ENCODE results near the gene SPHK1. TPM values are rescaled to one million over a fixed set of nuclear protein-coding genes. Genes with fewer than 3 reads are reported as not detected.
"Not testable (repeated sequence)": the region's sequence is repeated elsewhere in the genome, so short reads cannot be mapped to it uniquely, and the experiment has no call there.

SPHK1 gene
- total and polyA plus RNA-seq, 2 donors (not counting 3 experiments of a cell fraction or from before 2014, with no cell fraction given) = 85.6 to 97.4 TPM

DNA sequence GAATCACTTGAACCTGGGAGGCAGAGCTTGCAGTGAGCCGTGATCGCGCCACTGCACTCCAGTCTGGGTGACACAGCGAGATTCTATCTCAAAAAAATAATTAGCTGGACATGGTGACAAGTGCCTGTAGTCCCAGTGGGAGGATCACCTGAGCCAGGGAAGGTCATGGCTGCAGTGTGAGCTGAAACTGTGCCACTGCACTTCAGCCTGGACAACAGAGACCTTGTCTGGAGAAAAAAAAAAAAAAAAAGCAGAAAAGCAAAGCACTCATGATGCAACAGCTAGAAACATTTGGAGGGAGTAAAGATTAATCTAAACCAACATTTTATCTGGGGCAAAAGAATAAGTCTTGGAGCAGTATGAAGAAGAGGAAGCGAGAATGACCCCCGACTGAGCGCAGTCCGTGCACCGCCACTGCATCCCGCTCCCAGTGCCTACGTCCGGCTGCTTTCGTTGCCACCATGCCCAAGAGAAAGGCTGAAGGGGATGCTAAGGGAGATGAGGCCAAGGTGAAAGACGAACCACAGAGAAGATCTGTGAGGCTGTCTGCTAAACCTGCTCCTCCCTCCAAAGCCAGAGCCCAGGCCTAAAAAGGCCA, 38.9 kb upstream of the SPHK1 start:
- no peak for FAIRE-seq

DNA sequence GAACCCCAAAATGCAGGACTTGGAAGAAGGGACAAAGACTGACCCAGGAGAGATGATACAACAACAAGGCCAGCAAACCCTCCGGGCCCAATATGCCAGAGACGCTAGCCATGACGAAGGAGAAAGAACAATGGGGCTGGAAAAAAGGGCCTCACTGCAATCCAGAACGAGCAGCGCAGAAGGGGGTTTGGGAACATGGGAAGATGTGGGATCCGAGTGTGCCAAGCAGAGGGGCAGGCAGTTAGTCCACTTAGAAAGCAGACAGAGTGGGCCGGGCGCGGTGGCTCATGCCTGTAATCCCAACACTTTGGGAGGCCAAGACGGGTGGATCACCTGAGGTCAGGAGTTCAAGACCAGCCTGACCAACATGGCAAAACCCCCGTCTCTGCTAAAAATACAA, 37.5 kb upstream of the SPHK1 start:
- POLR2A ChIA-PET; H3K4me3 ChIP-seq (replicated peaks in 1 of 3; ENCODE audit: insufficient read depth in 1 of 3, low read depth in 1 of 3, low read length in 3 of 3); H4K20me1 ChIP-seq (replicated peaks; ENCODE audit: control insufficient read depth, extremely low read depth, insufficient read depth, low read length); H3K4me2 ChIP-seq (ENCODE audit: insufficient read depth, low read length); CTCF ChIA-PET; H3K27me3 ChIP-seq (ENCODE audit: control insufficient read depth in 2 of 2, insufficient read depth in 2 of 2, low read length in 2 of 2); dilution Hi-C loops (cut with MboI; ENCODE audit: extremely low pct_ligation_motif_present, low sequenced_read_pairs); FAIRE-seq; DNase-seq (ENCODE audit: low read depth, low spot score); H3K27ac ChIP-seq (ENCODE audit: insufficient read depth, low read depth, low read length); H3K9ac ChIP-seq (replicated peaks; ENCODE audit: extremely low read depth, insufficient read depth, low read length); BruUV-seq (replicated peaks); H3K9me3 ChIP-seq (replicated peaks; ENCODE audit: control insufficient read depth, insufficient read depth, low read length); H3K9me1 ChIP-seq (replicated peaks; ENCODE audit: control insufficient read depth, extremely low read depth, insufficient read depth, low read length); intact Hi-C loops (cut with micrococcal nuclease); H3K4me1 ChIP-seq (ENCODE audit: control insufficient read depth, extremely low read depth, insufficient read depth, low read length); H2AFZ ChIP-seq (ENCODE audit: low read depth, low read length): not testable (repeated sequence)
- H3K79me2 ChIP-seq (ENCODE audit: control insufficient read depth, insufficient read depth, low read length) = peaks cover 19% of the 10 kb centered on the region
- H3K36me3 ChIP-seq (ENCODE audit: control insufficient read depth in 2 of 2, extremely low read depth in 1 of 2, insufficient read depth in 2 of 2, low read length in 2 of 2) = peaks cover 4 to 20% of the 10 kb centered on the region in 2 experiments

More for the DNA sequence above, 38.9 kb upstream of the SPHK1 start:
- dilution Hi-C loops (cut with MboI; ENCODE audit: extremely low pct_ligation_motif_present, low sequenced_read_pairs) (no loop called here), intact Hi-C loops (cut with micrococcal nuclease) (no loop called here)
- Histone ChIP-seq H3K79me2 (ENCODE audit: control insufficient read depth, insufficient read depth, low read length) (peaks cover 7% of the 10 kb centered on the region), H3K9me1 (replicated peaks; ENCODE audit: control insufficient read depth, extremely low read depth, insufficient read depth, low read length) (no peaks in the 10 kb centered on the region), H3K4me2 (ENCODE audit: insufficient read depth, low read length) (no peak overlapping the region), H2AFZ (ENCODE audit: low read depth, low read length) (no peak overlapping the region), H3K27me3 (ENCODE audit: control insufficient read depth in 2 of 2, insufficient read depth in 2 of 2, low read length in 2 of 2) (no peaks in the 10 kb centered on the region), H3K27ac (ENCODE audit: insufficient read depth, low read depth, low read length) (no peak overlapping the region), H3K36me3 (ENCODE audit: control insufficient read depth in 2 of 2, extremely low read depth in 1 of 2, insufficient read depth in 2 of 2, low read length in 2 of 2) (peaks cover 9 to 27% of the 10 kb centered on the region in 2 experiments), H3K9ac (replicated peaks; ENCODE audit: extremely low read depth, insufficient read depth, low read length) (no peak overlapping the region), H3K9me3 (replicated peaks; ENCODE audit: control insufficient read depth, insufficient read depth, low read length) (no peaks in the 10 kb centered on the region), H3K4me3 (replicated peaks in 1 of 3; ENCODE audit: insufficient read depth in 1 of 3, low read depth in 1 of 3, low read length in 3 of 3) (no peak overlapping the region), H3K4me1 (ENCODE audit: control insufficient read depth, extremely low read depth, insufficient read depth, low read length) (no peaks in the 10 kb centered on the region), H4K20me1 (replicated peaks; ENCODE audit: control insufficient read depth, extremely low read depth, insufficient read depth, low read length) (no peaks in the 10 kb centered on the region)
- no peak for DNase-seq (ENCODE audit: low read depth, low spot score)
- POLR2A ChIA-PET = no interaction called here
- BruUV-seq (replicated peaks) = no TSS peak
- TF ChIP-seq, protein P1, sequence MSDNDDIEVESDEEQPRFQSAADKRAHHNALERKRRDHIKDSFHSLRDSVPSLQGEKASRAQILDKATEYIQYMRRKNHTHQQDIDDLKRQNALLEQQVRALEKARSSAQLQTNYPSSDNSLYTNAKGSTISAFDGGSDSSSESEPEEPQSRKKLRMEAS (IDR thresholded peaks at IDR 0.05; ENCODE audit: insufficient read depth, insufficient read length) = no peak
- TF ChIP-seq FOS (IDR thresholded peaks at IDR 0.05; ENCODE audit: borderline replicate concordance, insufficient read depth, low read length) = no peak
- no peak for TF ChIP-seq MYC (IDR thresholded peaks at IDR 0.05; ENCODE audit: low read depth, low read length)
- TF ChIP-seq POLR2AphosphoS5 (IDR thresholded peaks at IDR 0.05; ENCODE audit: insufficient read depth, low read depth, low read length) = no peak
- no peak for TF ChIP-seq JUN (IDR thresholded peaks at IDR 0.05; ENCODE audit: borderline replicate concordance, insufficient read depth, insufficient read length, low read depth)
- no peak for TF ChIP-seq GATA2 (IDR thresholded peaks at IDR 0.05; ENCODE audit: insufficient read depth, insufficient read length, low read depth, low read length)
- no peak for TF ChIP-seq EZH2 (IDR thresholded peaks at IDR 0.05; ENCODE audit: borderline replicate concordance, low read depth, low read length, severe bottlenecking)
- TF ChIP-seq POLR2A (IDR thresholded peaks at IDR 0.05; ENCODE audit: low read depth, low read length) = no peak
- TF ChIP-seq, protein P2, sequence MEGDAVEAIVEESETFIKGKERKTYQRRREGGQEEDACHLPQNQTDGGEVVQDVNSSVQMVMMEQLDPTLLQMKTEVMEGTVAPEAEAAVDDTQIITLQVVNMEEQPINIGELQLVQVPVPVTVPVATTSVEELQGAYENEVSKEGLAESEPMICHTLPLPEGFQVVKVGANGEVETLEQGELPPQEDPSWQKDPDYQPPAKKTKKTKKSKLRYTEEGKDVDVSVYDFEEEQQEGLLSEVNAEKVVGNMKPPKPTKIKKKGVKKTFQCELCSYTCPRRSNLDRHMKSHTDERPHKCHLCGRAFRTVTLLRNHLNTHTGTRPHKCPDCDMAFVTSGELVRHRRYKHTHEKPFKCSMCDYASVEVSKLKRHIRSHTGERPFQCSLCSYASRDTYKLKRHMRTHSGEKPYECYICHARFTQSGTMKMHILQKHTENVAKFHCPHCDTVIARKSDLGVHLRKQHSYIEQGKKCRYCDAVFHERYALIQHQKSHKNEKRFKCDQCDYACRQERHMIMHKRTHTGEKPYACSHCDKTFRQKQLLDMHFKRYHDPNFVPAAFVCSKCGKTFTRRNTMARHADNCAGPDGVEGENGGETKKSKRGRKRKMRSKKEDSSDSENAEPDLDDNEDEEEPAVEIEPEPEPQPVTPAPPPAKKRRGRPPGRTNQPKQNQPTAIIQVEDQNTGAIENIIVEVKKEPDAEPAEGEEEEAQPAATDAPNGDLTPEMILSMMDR (IDR thresholded peaks at IDR 0.05; ENCODE audit: extremely low read depth in 1 of 2, insufficient read depth in 1 of 2, low read depth in 1 of 2, low read length in 2 of 2) = no peak
- CTCF ChIA-PET = interaction anchor here (1.4 to 2.0 kb wide), 3 partner anchors 20 to 52 kb away, joined by 3 to 9 read pairs (median 4); no protein-coding TSS in a partner anchor

All from endothelial cell of umbilical vein (primary cell).